Measurements from ENCODE around the gene TMEM74B. TPM values are rescaled to one million over a fixed set of nuclear protein-coding genes. Genes with fewer than 3 reads are reported as not detected.

Gene TMEM74B
- total RNA-seq, 1 experiment from 2014 or later = 6.3 TPM

DNA sequence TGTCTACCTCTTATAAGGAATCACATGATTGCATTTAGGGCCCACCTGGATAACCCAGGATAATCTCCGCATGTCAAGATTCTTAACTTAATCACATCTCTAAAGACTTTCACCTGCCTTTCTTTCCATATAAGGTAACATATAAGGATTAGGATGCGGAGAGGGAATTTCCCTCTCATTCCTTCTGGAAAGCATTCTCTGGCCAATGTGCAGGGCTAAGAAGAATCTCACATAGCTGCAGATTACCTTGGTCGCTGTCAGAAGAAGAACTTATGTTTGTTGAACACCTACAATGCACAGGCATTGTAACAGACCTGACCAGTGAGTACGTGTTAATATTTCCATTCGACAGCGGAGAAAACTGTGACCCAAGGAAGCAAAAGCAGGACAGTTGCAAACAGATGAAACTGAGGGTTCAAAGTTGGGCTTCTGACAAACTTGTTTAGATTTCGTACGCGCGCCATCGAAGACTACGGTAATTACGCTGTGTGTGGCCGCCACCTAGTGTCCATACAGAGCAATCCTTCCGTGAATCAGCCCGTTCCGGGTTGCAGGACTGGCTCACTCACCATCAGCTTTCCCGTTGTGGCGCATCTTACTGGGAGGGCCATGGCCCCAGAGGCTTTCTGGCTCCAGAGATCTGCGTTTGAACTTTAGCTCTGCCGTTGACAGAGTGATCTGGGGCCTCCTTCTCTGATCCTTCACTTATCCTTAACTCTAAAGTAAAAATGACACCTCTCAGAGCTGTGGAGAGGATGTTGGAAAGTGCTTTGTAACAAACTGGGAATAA is 28.0 kb upstream of the TMEM74B start:
- Histone ChIP-seq H3K79me2 (ENCODE audit: low read length) (no peaks in the 10 kb centered on the region), H3K27me3 (ENCODE audit: low read length) (no peaks in the 10 kb centered on the region), H3K4me2 (ENCODE audit: low read length) (peak overlapping the region; percentile 62), H3K4me3 (ENCODE audit: low read length) (no peak overlapping the region), H3K9me2 (replicated peaks; ENCODE audit: low read length) (no peaks in the 10 kb centered on the region), H3K27ac (ENCODE audit: low read length) (no peak overlapping the region), H3K4me1 (ENCODE audit: insufficient read depth, low read length) (0 out of 2 replicates have a peak, but pooled peaks cover 3% of the 10 kb centered on the region), H3K36me3 (ENCODE audit: low read depth, low read length) (no peaks in the 10 kb centered on the region), H4K20me1 (ENCODE audit: low read length) (no peaks in the 10 kb centered on the region), H3F3A (ENCODE audit: low read length, unreplicated experiment) (no peaks in the 10 kb centered on the region), H3K9me3 (ENCODE audit: low read length) (no peaks in the 10 kb centered on the region), H3K9ac (ENCODE audit: low read length) (no peak overlapping the region), H2AFZ (ENCODE audit: low read length) (peak overlapping the region; percentile 62)
- intact Hi-C loops (cut with micrococcal nuclease) = loop anchor here (1.0 to 5.0 kb wide), 2 partner anchors 96 to 397 kb away; partner anchors contain the start of gene PSMF1
- DNase-seq = peak; percentile 87
- POLR2A ChIA-PET (ENCODE audit: unreplicated experiment) = no interaction called here
- CTCF ChIA-PET = interaction anchor here (0.5 to 0.6 kb wide), 5 partner anchors 12 to 958 kb away, joined by 3 to 4 read pairs (median 3); partner anchors contain the start of gene RAD21L1
- TF ChIP-seq CTCF (conservative IDR thresholded peaks at IDR 0.05; ENCODE audit: low read depth, low read length) (peak; percentile 91), EZH2 (IDR thresholded peaks at IDR 0.05; ENCODE audit: low read length, unreplicated experiment) (no peak), EZH2phosphoT487 (IDR thresholded peaks at IDR 0.05; ENCODE audit: borderline replicate concordance, low read length) (no peak)
- no TSS peak for BruUV-seq (replicated peaks)
- ATAC-seq = peak; percentile 95

GRCh38 chr20:1212023-1212422 is 27.2 kb upstream of the TMEM74B start:
- ChIA-PET POLR2A (ENCODE audit: unreplicated experiment) (no interaction called here), CTCF (no interaction called here)
- Histone ChIP-seq H3K4me1 (ENCODE audit: insufficient read depth, low read length) (0 out of 2 replicates have a peak, but pooled peaks cover 3% of the 10 kb centered on the region), H3K9me2 (replicated peaks; ENCODE audit: low read length) (no peaks in the 10 kb centered on the region), H3K27me3 (ENCODE audit: low read length) (no peaks in the 10 kb centered on the region), H3K36me3 (ENCODE audit: low read depth, low read length) (no peaks in the 10 kb centered on the region), H4K20me1 (ENCODE audit: low read length) (no peaks in the 10 kb centered on the region), H3K4me2 (ENCODE audit: low read length) (no peak overlapping the region), H3K27ac (ENCODE audit: low read length) (no peak overlapping the region), H3K79me2 (ENCODE audit: low read length) (no peaks in the 10 kb centered on the region), H2AFZ (ENCODE audit: low read length) (0 out of 2 replicates have a peak overlapping the region, but pooled peaks have one; percentile 62), H3K9ac (ENCODE audit: low read length) (no peak overlapping the region), H3K4me3 (ENCODE audit: low read length) (no peak overlapping the region), H3F3A (ENCODE audit: low read length, unreplicated experiment) (no peaks in the 10 kb centered on the region), H3K9me3 (ENCODE audit: low read length) (no peaks in the 10 kb centered on the region)
- intact Hi-C loops (cut with micrococcal nuclease) = loop anchor here (5.0 kb wide), 1 partner anchor 95 kb away; the partner anchor contains the start of gene PSMF1
- ATAC-seq = no peak
- no peak for TF ChIP-seq EZH2phosphoT487 (IDR thresholded peaks at IDR 0.05; ENCODE audit: borderline replicate concordance, low read length)
- TF ChIP-seq EZH2 (IDR thresholded peaks at IDR 0.05; ENCODE audit: low read length, unreplicated experiment) = no peak
- no peak for TF ChIP-seq CTCF (conservative IDR thresholded peaks at IDR 0.05; ENCODE audit: low read depth, low read length)
- BruUV-seq (replicated peaks) = no TSS peak
- no peak for DNase-seq

DNA sequence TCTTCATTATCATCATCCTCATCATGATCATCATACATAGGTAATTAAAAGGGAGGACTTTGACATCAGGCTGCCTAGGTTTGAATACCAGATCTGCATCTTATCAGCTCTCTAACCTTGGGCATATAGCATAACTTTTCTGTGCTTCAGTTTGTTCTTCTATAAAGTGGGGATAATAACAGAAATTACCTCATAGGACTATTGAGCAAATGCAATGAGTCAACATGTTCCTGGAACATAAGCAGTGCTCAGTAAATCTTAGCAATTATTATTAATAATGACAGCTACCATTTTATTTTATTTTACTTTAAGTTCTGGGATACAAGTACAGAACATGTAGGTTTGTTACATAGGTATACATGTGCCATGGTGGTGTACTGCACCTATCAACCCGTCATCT is 25.7 kb upstream of the TMEM74B start:
- DNase-seq (no peak), ATAC-seq (no peak)
- CTCF ChIA-PET = interaction anchor here (0.7 kb wide), 1 partner anchor 23 kb away, joined by 3 read pairs; no protein-coding TSS in a partner anchor
- Histone ChIP-seq H4K20me1 (ENCODE audit: low read length) (no peaks in the 10 kb centered on the region), H3K4me2 (ENCODE audit: low read length) (no peak overlapping the region), H3K4me1 (ENCODE audit: insufficient read depth, low read length) (0 out of 2 replicates have a peak, but pooled peaks cover 3% of the 10 kb centered on the region), H3K4me3 (ENCODE audit: low read length) (no peak overlapping the region), H3K27me3 (ENCODE audit: low read length) (no peaks in the 10 kb centered on the region), H3K36me3 (ENCODE audit: low read depth, low read length) (no peaks in the 10 kb centered on the region), H2AFZ (ENCODE audit: low read length) (no peak overlapping the region), H3K9me3 (ENCODE audit: low read length) (no peaks in the 10 kb centered on the region), H3K27ac (ENCODE audit: low read length) (no peak overlapping the region), H3K79me2 (ENCODE audit: low read length) (no peaks in the 10 kb centered on the region), H3F3A (ENCODE audit: low read length, unreplicated experiment) (no peaks in the 10 kb centered on the region), H3K9me2 (replicated peaks; ENCODE audit: low read length) (no peaks in the 10 kb centered on the region), H3K9ac (ENCODE audit: low read length) (no peak overlapping the region)
- intact Hi-C loops (cut with micrococcal nuclease) = loop anchor here (5.0 kb wide), 1 partner anchor 93 kb away; the partner anchor contains the start of gene PSMF1
- no TSS peak for BruUV-seq (replicated peaks)
- TF ChIP-seq CTCF (conservative IDR thresholded peaks at IDR 0.05; ENCODE audit: low read depth, low read length) (no peak), EZH2phosphoT487 (IDR thresholded peaks at IDR 0.05; ENCODE audit: borderline replicate concordance, low read length) (no peak), EZH2 (IDR thresholded peaks at IDR 0.05; ENCODE audit: low read length, unreplicated experiment) (no peak)
- POLR2A ChIA-PET (ENCODE audit: unreplicated experiment) = no interaction called here

Data from PC-3 (cell line).